GM18499 (cell line): Measurements from ENCODE around the gene NCOR1.

Source experiments
- ATAC-seq: cut with Tn5 transposase; IDR thresholded peaks from one replicate; pipeline ENCODE4 v1.9.1; 2021; ENCODE audit warnings: moderate number of reproducible peaks; ENCODE audit not compliant: insufficient read depth, unreplicated experiment

Gene NCOR1

GRCh38 chr17:16044487-16044886, 170.8 kb downstream of the NCOR1 start:
- ATAC-seq, result no peak

- no peak for ATAC-seq
Measured at GRCh38 chr17:16040710-16041251, 174.6 kb downstream of the NCOR1 start.

- ATAC-seq, result no peak
Measured at GRCh38 chr17:16037636-16038035, 177.7 kb downstream of the NCOR1 start.

- no peak for ATAC-seq
Measured at GRCh38 chr17:16036261-16036660, 179.1 kb downstream of the NCOR1 start.

GRCh38 chr17:16033729-16034349, 181.5 kb downstream of the NCOR1 start:
- ATAC-seq, result no peak

- ATAC-seq, result peak; percentile 92
Measured at GRCh38 chr17:16027708-16028584, 187.4 kb downstream of the NCOR1 start.

GRCh38 chr17:16026895-16027294, 188.4 kb downstream of the NCOR1 start:
- ATAC-seq, result no peak

GRCh38 chr17:16025202-16025601, 190.1 kb downstream of the NCOR1 start:
- ATAC-seq, result no peak

- ATAC-seq, result no peak
Measured at GRCh38 chr17:16023881-16024280, 191.5 kb downstream of the NCOR1 start.

GRCh38 chr17:16019347-16019746, 196.0 kb downstream of the NCOR1 start:
- ATAC-seq, result no peak

GRCh38 chr17:16013943-16014407, 201.4 kb downstream of the NCOR1 start:
- ATAC-seq, result no peak

- ATAC-seq, result no peak
Measured at GRCh38 chr17:16007439-16007838, 207.9 kb downstream of the NCOR1 start.

- no peak for ATAC-seq
Measured at GRCh38 chr17:16005636-16006035, 209.7 kb downstream of the NCOR1 start.

GRCh38 chr17:16003841-16004240, 211.5 kb downstream of the NCOR1 start:
- no peak for ATAC-seq

GRCh38 chr17:16002708-16003260, 212.6 kb downstream of the NCOR1 start:
- no peak for ATAC-seq

GRCh38 chr17:16001226-16001897, 214.0 kb downstream of the NCOR1 start:
- ATAC-seq, result no peak

- peak; percentile 12 for ATAC-seq
Measured at GRCh38 chr17:15999974-16000827, 215.1 kb downstream of the NCOR1 start.

- peak; percentile 73 for ATAC-seq
Measured at GRCh38 chr17:15999141-15999973, 216.0 kb downstream of the NCOR1 start, which contains the start of the genes TTC19 and ZSWIM7. TSS of gene TTC19 (plus strand) at chr17:15999824. CDS start at chr17:15999849, 25 bp downstream. TSS of gene ZSWIM7 (minus strand) at chr17:15999704. CDS start at chr17:15999594, 110 bp downstream.
